Measurements from ENCODE around the gene MAGOHB.
"Not testable (repeated sequence)": the region's sequence is repeated elsewhere in the genome, so short reads cannot be mapped to it uniquely, and the experiment has no call there.

DNA sequence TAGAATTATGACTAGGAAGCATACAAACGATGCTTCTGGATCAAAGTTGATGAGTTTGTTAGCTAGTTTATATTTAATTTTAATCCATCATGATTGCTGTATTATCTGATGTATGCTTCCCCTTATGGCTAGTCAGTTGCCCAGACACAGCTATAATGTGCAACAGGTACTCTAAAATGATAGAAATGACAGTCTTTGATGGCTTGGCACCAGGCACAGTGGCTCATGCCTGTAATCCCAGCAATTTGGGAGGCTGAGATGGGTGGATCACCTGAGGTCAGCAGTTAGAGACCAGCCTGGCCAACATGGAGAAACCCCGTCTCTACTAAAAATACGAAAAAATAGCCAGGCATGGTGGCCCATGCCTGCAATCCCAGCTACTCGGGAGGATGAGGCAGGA is 2.2 kb downstream of the MAGOHB start:
- TF ChIP-seq, protein P1, sequence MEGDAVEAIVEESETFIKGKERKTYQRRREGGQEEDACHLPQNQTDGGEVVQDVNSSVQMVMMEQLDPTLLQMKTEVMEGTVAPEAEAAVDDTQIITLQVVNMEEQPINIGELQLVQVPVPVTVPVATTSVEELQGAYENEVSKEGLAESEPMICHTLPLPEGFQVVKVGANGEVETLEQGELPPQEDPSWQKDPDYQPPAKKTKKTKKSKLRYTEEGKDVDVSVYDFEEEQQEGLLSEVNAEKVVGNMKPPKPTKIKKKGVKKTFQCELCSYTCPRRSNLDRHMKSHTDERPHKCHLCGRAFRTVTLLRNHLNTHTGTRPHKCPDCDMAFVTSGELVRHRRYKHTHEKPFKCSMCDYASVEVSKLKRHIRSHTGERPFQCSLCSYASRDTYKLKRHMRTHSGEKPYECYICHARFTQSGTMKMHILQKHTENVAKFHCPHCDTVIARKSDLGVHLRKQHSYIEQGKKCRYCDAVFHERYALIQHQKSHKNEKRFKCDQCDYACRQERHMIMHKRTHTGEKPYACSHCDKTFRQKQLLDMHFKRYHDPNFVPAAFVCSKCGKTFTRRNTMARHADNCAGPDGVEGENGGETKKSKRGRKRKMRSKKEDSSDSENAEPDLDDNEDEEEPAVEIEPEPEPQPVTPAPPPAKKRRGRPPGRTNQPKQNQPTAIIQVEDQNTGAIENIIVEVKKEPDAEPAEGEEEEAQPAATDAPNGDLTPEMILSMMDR (IDR thresholded peaks at IDR 0.05) = not testable (repeated sequence)
- not testable (repeated sequence) for TF ChIP-seq EP300 (IDR thresholded peaks at IDR 0.05)
